NCI-H2107 treated with DMSO at 0.1 percent for 48 hours (cell line): Measurements from ENCODE around the gene KLK6.
"Not testable (repeated sequence)": the region's sequence is repeated elsewhere in the genome, so short reads cannot be mapped to it uniquely, and the experiment has no call there.

Experiments
- DNase-seq: peaks from one replicate; lab custom pipeline; 2025; ENCODE audit not compliant: unreplicated experiment; lab: John Stamatoyannopoulos, UW

KLK6 gene

GRCh38 chr19:50994129-50994528, 24.7 kb upstream of the KLK6 start:
- DNase-seq: no peak

DNA sequence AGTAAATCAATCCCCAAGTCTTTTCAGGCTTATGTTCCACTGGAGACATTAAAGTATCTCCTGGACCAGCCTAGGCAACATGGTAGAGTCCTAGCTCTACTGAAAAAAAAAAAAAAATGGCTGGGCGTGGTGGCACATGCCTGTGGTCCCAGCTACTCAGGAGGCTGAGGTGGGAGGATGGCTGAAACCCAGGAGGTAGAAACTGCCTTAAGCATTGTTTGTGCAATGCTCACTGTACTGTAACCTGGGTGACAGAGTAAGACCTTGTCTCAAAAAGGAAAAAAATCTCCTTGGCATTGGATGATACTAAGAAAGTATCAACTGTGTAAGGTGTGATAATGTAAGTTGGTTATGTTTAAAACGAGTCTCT, 23.3 kb upstream of the KLK6 start:
- DNase-seq: no peak

DNA sequence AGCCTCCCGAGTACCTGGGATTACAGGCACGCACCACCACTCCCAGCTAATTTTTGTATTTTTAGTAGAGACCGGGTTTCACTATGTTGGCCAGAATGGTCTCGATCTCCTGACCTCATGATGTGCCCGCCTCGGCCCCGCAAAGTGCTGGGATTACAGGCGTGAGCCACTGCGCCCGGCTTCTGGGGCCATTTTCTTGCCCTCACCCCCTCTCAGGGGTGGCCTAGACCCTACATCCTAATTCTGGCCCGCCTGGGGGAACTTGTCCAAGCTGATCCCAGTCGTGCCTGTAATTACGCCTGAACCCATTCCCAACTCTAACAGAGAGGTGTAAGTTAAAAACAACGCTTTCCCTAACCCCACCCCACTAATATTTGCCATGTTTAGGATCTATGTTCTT, 15.0 kb upstream of the KLK6 start:
- DNase-seq: not testable (repeated sequence)

DNA sequence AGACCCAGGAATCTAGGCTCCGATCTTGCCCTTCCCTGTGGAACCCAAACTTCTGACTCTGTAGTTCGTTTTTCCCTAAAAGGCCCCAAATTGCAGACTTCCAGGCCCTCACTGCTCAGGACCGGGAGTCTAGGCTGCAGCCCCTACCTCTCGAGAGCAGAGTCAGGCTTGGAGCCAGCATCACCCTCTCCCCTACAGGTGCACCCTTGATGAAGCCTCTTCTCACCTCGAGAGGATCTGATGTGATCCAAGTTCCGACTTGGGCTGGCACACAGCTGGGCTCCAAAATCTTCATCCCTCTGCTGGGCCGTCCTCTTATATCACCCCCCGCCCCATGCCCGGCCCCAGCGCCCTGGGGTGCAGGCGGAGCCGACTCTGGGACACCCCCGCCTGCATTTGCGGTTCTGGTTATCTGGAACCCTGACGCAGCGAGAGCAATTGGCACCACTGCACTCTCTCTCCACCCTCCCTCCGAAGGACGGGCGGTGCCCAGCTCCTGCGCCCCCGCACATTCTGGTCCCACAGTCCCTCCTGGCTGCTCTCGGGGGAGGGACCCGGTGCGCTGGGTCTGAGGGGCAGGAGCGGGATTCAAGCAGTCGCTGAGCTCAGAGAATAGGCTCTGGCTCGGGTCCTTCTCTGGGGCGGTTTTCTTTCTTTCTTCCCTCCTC, 14.4 kb upstream of the KLK6 start, which contains the start of gene KLK7:
Gene KLK7, minus strand, starts transcription at position 293 of the 668 bp plus-strand sequence. CDS start 1,518 bp downstream, outside the sequence.
- DNase-seq: no peak

- no peak for DNase-seq
Measured at GRCh38 chr19:50982186-50982585, 12.8 kb upstream of the KLK6 start.

- DNase-seq: no peak
Measured at GRCh38 chr19:50981587-50982146, 12.3 kb upstream of the KLK6 start.

- DNase-seq: no peak
Measured at GRCh38 chr19:50980208-50980607, 10.8 kb upstream of the KLK6 start.

GRCh38 chr19:50979758-50980157, 10.4 kb upstream of the KLK6 start:
- no peak for DNase-seq

- no peak for DNase-seq
Measured at GRCh38 chr19:50978772-50979390, 9.5 kb upstream of the KLK6 start.

DNA sequence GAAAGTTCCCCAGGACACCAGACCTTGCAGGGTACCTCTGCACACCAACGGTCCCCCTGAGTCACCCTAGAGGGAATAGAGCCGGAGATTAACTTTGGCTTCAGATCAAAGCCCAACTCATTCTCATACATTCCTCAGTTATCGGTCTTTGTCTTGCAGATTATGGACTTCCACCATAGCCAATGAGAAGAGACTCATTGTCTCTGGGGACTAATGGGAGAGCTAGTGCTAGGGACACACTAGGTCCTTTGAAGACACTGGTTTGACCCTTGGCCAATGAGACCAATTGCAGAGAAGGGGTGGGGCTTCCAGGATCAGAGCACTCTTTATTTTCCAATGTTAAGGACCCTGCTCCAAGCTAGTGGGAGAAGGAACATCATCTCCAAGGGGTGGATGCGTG, 8.2 kb upstream of the KLK6 start:
- no peak for DNase-seq

- no peak for DNase-seq
Measured at GRCh38 chr19:50975766-50976165, 6.4 kb upstream of the KLK6 start.

GRCh38 chr19:50974702-50975556, 5.5 kb upstream of the KLK6 start:
- no peak for DNase-seq

DNA sequence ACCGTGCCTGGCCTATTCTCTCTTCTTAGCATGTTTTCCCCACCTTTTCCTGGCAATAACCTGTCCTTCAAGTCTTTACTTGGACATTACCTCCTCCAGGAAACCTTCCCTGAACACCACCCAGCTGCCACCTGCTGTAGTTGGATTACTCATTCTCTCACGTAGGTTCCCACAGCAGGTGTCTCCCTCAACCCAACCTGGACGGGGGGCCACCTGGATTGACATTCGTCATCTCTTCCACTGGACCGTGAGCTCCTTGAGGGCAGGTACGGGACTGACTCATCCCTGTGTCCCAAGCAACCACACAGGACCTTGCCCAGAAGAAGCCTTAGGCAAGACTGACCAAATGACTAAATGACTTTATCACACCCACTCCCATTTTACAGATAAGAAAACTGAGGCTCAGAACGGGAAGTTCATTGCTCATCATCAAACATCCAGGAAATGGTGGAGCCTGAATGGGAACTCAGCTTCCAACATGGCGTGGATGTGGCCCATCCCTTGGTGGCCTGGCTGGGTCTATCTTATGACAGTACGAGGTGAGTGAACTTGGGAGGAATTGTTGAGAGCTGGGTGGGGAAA, 3.5 kb upstream of the KLK6 start:
- no peak for DNase-seq

- DNase-seq: not testable (repeated sequence)
Measured at GRCh38 chr19:50969810-50970209, 419 bp upstream of the KLK6 start.

DNA sequence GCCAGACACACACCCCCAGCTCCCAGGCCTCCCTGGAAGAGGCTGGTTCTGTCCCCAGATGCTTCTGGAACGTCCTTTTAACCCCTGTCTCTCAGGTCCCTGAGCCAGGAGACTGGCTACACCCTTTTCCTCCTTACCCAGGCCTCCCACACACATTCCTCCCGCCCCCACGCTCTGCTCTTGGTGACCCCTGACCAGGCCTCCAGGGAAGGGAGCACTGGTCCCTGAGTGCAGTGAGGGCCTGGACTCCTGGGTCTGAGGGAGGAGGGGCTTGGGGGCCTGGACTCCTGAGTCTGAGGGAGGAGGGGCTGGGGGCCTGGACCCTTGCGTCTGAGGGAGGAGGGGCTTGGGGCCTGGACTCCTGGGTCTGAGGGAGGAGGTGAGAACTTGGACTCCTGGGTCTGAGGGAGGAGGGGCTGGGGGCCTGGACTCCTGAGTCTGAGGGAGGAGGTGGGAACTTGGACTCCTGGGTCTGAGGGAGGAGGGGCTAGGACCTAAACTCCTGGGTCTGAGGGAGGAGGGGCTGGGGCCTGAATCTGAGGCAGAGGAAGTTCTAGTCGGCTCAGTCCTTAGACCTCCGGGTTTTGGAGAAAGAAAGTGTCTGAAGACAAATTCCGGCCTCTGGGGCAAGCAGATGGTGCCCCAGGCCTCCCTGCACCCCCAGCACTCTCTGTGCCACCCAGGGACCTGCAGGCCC, 527 bp downstream of the KLK6 start:
- no peak for DNase-seq

GRCh38 chr19:50967929-50968715, 1.3 kb downstream of the KLK6 start:
- no peak for DNase-seq

DNA sequence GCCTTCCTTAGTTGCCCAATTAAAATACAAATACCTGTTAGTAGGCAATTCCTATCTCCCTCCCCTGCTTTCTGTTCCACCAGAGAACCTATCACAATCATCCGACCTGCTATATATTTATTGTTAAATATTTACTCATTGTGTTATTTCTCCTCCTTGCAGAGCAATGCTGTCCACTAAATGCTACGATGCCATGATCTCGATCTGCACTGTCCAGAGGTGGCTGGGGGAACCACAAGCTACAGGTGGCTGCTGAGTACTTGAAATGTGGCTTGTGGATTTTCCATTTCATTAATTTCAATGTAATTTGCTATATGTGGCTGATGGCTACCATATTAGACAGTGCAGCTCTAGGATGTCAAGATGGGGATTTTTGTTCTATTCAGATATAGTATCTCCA, 5.1 kb downstream of the KLK6 start:
- DNase-seq: no peak

GRCh38 chr19:50963381-50963780, 6.0 kb downstream of the KLK6 start:
- DNase-seq: no peak

- DNase-seq: no peak
Measured at GRCh38 chr19:50962245-50962644, 7.1 kb downstream of the KLK6 start.
